Measurements from ENCODE around the gene CDK14.

The CDK14 gene

GRCh38 chr7:90876701-90877100 is 280.6 kb downstream of the CDK14 start:
- Histone ChIP-seq H3K9ac (no peak overlapping the region), H2AFZ (no peak overlapping the region), H3K79me2 (no peaks in the 10 kb centered on the region), H3K36me3 (ENCODE audit: control insufficient read depth, insufficient read depth, low read length) (no peaks in the 10 kb centered on the region), H3K4me3 (ENCODE audit: low read depth, low read length) (no peak overlapping the region), H3K4me1 (no peaks in the 10 kb centered on the region), H3K9me3 (ENCODE audit: control insufficient read depth, low read length) (no peaks in the 10 kb centered on the region), H3K27ac (no peak overlapping the region), H3K4me2 (ENCODE audit: low read length) (no peak overlapping the region), H3K27me3 (ENCODE audit: control insufficient read depth, insufficient read depth, low read length) (no peaks in the 10 kb centered on the region)
- no peak for TF ChIP-seq CTCF (IDR thresholded peaks at IDR 0.05)

GRCh38 chr7:90877201-90877600 is 281.1 kb downstream of the CDK14 start:
- H3K27ac ChIP-seq: no peak overlapping the region
- TF ChIP-seq CTCF (IDR thresholded peaks at IDR 0.05): no peak
- no peaks in the 10 kb centered on the region for H3K36me3 ChIP-seq (ENCODE audit: control insufficient read depth, insufficient read depth, low read length)

GRCh38 chr7:90879924-90880323 is 283.8 kb downstream of the CDK14 start:
- no peaks in the 10 kb centered on the region for H3K27me3 ChIP-seq (ENCODE audit: control insufficient read depth, insufficient read depth, low read length)
- H3K4me3 ChIP-seq (ENCODE audit: low read depth, low read length): no peak overlapping the region
- H2AFZ ChIP-seq: no peak overlapping the region
- no peaks in the 10 kb centered on the region for H3K4me1 ChIP-seq
- no peak for TF ChIP-seq CTCF (IDR thresholded peaks at IDR 0.05)
- no peaks in the 10 kb centered on the region for H3K36me3 ChIP-seq (ENCODE audit: control insufficient read depth, insufficient read depth, low read length)
- no peak overlapping the region for H3K9ac ChIP-seq
- H3K79me2 ChIP-seq: no peaks in the 10 kb centered on the region
- no peak overlapping the region for H3K4me2 ChIP-seq (ENCODE audit: low read length)
- H3K9me3 ChIP-seq (ENCODE audit: control insufficient read depth, low read length): no peaks in the 10 kb centered on the region
- H3K27ac ChIP-seq: no peak overlapping the region

More at GRCh38 chr7:90877201-90877600, 281.1 kb downstream of the CDK14 start:
- H2AFZ ChIP-seq: no peak overlapping the region
- no peak overlapping the region for H3K4me3 ChIP-seq (ENCODE audit: low read depth, low read length)
- H3K9ac ChIP-seq: no peak overlapping the region
- H3K4me2 ChIP-seq (ENCODE audit: low read length): no peak overlapping the region
- H3K9me3 ChIP-seq (ENCODE audit: control insufficient read depth, low read length): no peaks in the 10 kb centered on the region
- H3K27me3 ChIP-seq (ENCODE audit: control insufficient read depth, insufficient read depth, low read length): no peaks in the 10 kb centered on the region
- no peaks in the 10 kb centered on the region for H3K4me1 ChIP-seq
- no peaks in the 10 kb centered on the region for H3K79me2 ChIP-seq

- H3K36me3 ChIP-seq (ENCODE audit: control insufficient read depth, insufficient read depth, low read length): no peaks in the 10 kb centered on the region
- no peaks in the 10 kb centered on the region for H3K4me1 ChIP-seq
- no peaks in the 10 kb centered on the region for H3K9me3 ChIP-seq (ENCODE audit: control insufficient read depth, low read length)
- TF ChIP-seq CTCF (IDR thresholded peaks at IDR 0.05): no peak
- no peak overlapping the region for H3K4me2 ChIP-seq (ENCODE audit: low read length)
- H3K27ac ChIP-seq: no peak overlapping the region
- H3K79me2 ChIP-seq: no peaks in the 10 kb centered on the region
- no peak overlapping the region for H2AFZ ChIP-seq
- no peak overlapping the region for H3K9ac ChIP-seq
- H3K27me3 ChIP-seq (ENCODE audit: control insufficient read depth, insufficient read depth, low read length): no peaks in the 10 kb centered on the region
- H3K4me3 ChIP-seq (ENCODE audit: low read depth, low read length): no peak overlapping the region
Measured at GRCh38 chr7:90886416-90886815, 290.3 kb downstream of the CDK14 start.

- Histone ChIP-seq H3K4me3 (ENCODE audit: low read depth, low read length) (no peak overlapping the region), H3K4me1 (no peaks in the 10 kb centered on the region), H3K79me2 (no peaks in the 10 kb centered on the region), H3K4me2 (ENCODE audit: low read length) (no peak overlapping the region), H3K27me3 (ENCODE audit: control insufficient read depth, insufficient read depth, low read length) (no peaks in the 10 kb centered on the region), H3K36me3 (ENCODE audit: control insufficient read depth, insufficient read depth, low read length) (no peaks in the 10 kb centered on the region), H3K9me3 (ENCODE audit: control insufficient read depth, low read length) (no peaks in the 10 kb centered on the region), H3K9ac (no peak overlapping the region), H3K27ac (no peak overlapping the region), H2AFZ (no peak overlapping the region)
- no peak for TF ChIP-seq CTCF (IDR thresholded peaks at IDR 0.05)
Measured at GRCh38 chr7:90889210-90889609, 293.1 kb downstream of the CDK14 start.
